SK-N-SH (cell line): Measurements from ENCODE around the gene ZNF736. TPM values are rescaled to one million over a fixed set of nuclear protein-coding genes. Genes with fewer than 3 reads are reported as not detected.
A peak's percentile ranks its signal among the peaks of the same experiment; 100 is the strongest.
"Not testable (repeated sequence)": the region's sequence is repeated elsewhere in the genome, so short reads cannot be mapped to it uniquely, and the experiment has no call there.

Source experiments
- CTCF ChIA-PET: fragments of 300-600, 350-600 bp; formaldehyde crosslinking; extraction: SDS; loops from one replicate; lab custom pipeline; 2021; lab: Yijun Ruan, JAX
- POLR2A ChIA-PET: fragments of 350-600 bp; sonication (Branson Sonifier 250); formaldehyde crosslinking; extraction: SDS; loops from one replicate; lab custom pipeline; 2020; ENCODE audit warnings: antibody characterized with exemption, inconsistent platforms; lab: Yijun Ruan, JAX
- DNase-seq: peaks from one replicate; pipeline ENCODE4 v3.0.0; 2012
- H2AFZ ChIP-seq: fragments of 200-600 bp; sonication (generic); 2 replicates; pipeline ENCODE4 v1.8.1; 2016; ENCODE audit warnings: antibody characterized with exemption, mild to moderate bottlenecking, low read depth
- H3F3A ChIP-seq: fragments of 200-600 bp; sonication (generic); replicated peaks from 2 replicates; pipeline ENCODE3; 2016; ENCODE audit warnings: antibody characterized with exemption, mild to moderate bottlenecking; ENCODE audit not compliant: insufficient read depth
- H3K27ac ChIP-seq, 2 experiments: fragments of 200-500 bp in 1 of 2; fragments of 200-600 bp in 1 of 2; sonication (Bioruptor generic) in 1 of 2; sonication (generic), shearing (Covaris generic) in 1 of 2; 2 replicates each; pipeline versions ENCODE4 v1.5.1 to v1.6.1; 2014 to 2016; ENCODE audit warnings: low read depth in 2 of 2, inconsistent platforms in 1 of 2, low read length in 1 of 2, mild to moderate bottlenecking in 1 of 2, mixed read lengths in 1 of 2
- H3K27me3 ChIP-seq: fragments of 200-600 bp; sonication (generic), shearing (Covaris generic); 2 replicates; pipeline ENCODE4 v1.6.1; 2016; ENCODE audit warnings: mixed run types; ENCODE audit not compliant: insufficient read depth
- H3K36me3 ChIP-seq, 2 experiments: fragments of 200-500 bp in 1 of 2; fragments of 200-600 bp in 1 of 2; sonication (Bioruptor generic) in 1 of 2; sonication (generic) in 1 of 2; replicated peaks in 1 of 2; 2 replicates each; pipeline versions ENCODE3 to v1.5.1; 2014 to 2016; ENCODE audit warnings: low read length in 1 of 2, mild to moderate bottlenecking in 1 of 2; ENCODE audit not compliant: insufficient read depth in 2 of 2, control insufficient read depth in 1 of 2
- H3K4me1 ChIP-seq, 2 experiments: fragments of 200-500 bp in 1 of 2; fragments of 200-600 bp in 1 of 2; sonication (Bioruptor generic) in 1 of 2; sonication (generic), shearing (Covaris generic) in 1 of 2; 2 replicates each; pipeline versions ENCODE4 v1.5.1 to v1.6.1; 2014 to 2016; ENCODE audit warnings: low read depth in 1 of 2, low read length in 1 of 2, mixed run types in 1 of 2; ENCODE audit not compliant: insufficient read depth in 2 of 2, control insufficient read depth in 1 of 2
- H3K4me2 ChIP-seq: fragments of 200-600 bp; sonication (generic), shearing (Covaris generic); 2 replicates; pipeline ENCODE4 v1.6.1; 2017; ENCODE audit warnings: mixed run types
- H3K4me3 ChIP-seq, 2 experiments: fragments of 200-500 bp in 1 of 2; fragments of 200-600 bp in 1 of 2; sonication (Bioruptor generic) in 1 of 2; sonication (generic), shearing (Covaris generic) in 1 of 2; 2 replicates each; pipeline versions ENCODE4 v1.5.1 to v1.8.1; 2014 to 2016; ENCODE audit warnings: low read depth in 2 of 2, inconsistent platforms in 1 of 2, low read length in 1 of 2, mild to moderate bottlenecking in 1 of 2, mixed read lengths in 1 of 2, moderate library complexity in 1 of 2
- H3K79me2 ChIP-seq: fragments of 200-600 bp; sonication (generic); 2 replicates; pipeline ENCODE4 v1.8.1; 2017; ENCODE audit warnings: mild to moderate bottlenecking; ENCODE audit not compliant: insufficient read depth
- H3K9ac ChIP-seq: fragments of 200-600 bp; sonication (generic); 2 replicates; pipeline ENCODE4 v1.6.1; 2017; ENCODE audit warnings: mixed run types
- H3K9me2 ChIP-seq: fragments of 200-600 bp; sonication (generic); 2 replicates; pipeline ENCODE4 v1.6.1; 2017; ENCODE audit warnings: mixed run types
- H3K9me3 ChIP-seq: fragments of 200-600 bp; sonication (generic); 2 replicates; pipeline ENCODE4 v1.6.1; 2017; ENCODE audit warnings: mixed run types, mild to moderate bottlenecking, moderate library complexity
- H4K20me1 ChIP-seq: fragments of 200-600 bp; sonication (generic); 2 replicates; pipeline ENCODE4 v1.6.1; 2017; ENCODE audit warnings: mild to moderate bottlenecking, mixed run types; ENCODE audit not compliant: insufficient read depth
- CHD2 ChIP-seq: fragments of 150-350 bp; IDR thresholded peaks from 2 replicates; pipeline ENCODE4 v1.6.1; 2018; ENCODE audit warnings: low read length; ENCODE audit not compliant: partially characterized antibody
- FOXM1 ChIP-seq: IDR thresholded peaks from 2 replicates; pipeline ENCODE4 v1.4.0; 2012; ENCODE audit warnings: low read depth, mild to moderate bottlenecking
- MEF2A ChIP-seq: IDR thresholded peaks from 2 replicates; pipeline ENCODE4 v1.4.0; 2012; ENCODE audit warnings: low read depth, borderline replicate concordance
- MXI1 ChIP-seq: IDR thresholded peaks from 2 replicates; pipeline ENCODE4 v1.6.1; 2012; ENCODE audit warnings: mild to moderate bottlenecking, low read depth, low read length, improper control_type of control experiment
- PBX3 ChIP-seq: IDR thresholded peaks from 2 replicates; pipeline ENCODE4; 2012
- RAD21 ChIP-seq: IDR thresholded peaks from 2 replicates; pipeline ENCODE4 v1.6.1; 2012; ENCODE audit warnings: mild to moderate bottlenecking, low read length
- REST ChIP-seq: IDR thresholded peaks from 2 replicates; pipeline ENCODE4 v1.6.1; 2012; ENCODE audit warnings: mild to moderate bottlenecking, low read depth, low read length, moderate library complexity
- TAF1 ChIP-seq: IDR thresholded peaks from 2 replicates; pipeline ENCODE4 v1.6.1; 2012; ENCODE audit warnings: low read depth, mild to moderate bottlenecking, low read length, moderate library complexity, borderline replicate concordance
- TCF12 ChIP-seq: IDR thresholded peaks from 2 replicates; pipeline ENCODE4 v1.4.0; 2012
- WGBS: methylation state at CpG from one replicate; pipeline ENCODE4 v1.1.6; 2017; ENCODE audit warnings: low lambda C conversion rate; 5-methylcytosine and 5-hydroxymethylcytosine counted together
- polyA plus RNA-seq, 3 experiments: library from polyadenylated mRNA; depleted of rRNA; stranded (reverse); fragments of >200 nt; gene quantifications; 2 replicates each; pipeline ENCODE4 v1.2.3, GENCODE V29; 2012
- TF ChIP-seq, protein P1 (sequence below): fragments of 150-350 bp; IDR thresholded peaks from 2 replicates; pipeline ENCODE4 v1.6.1; 2016; ENCODE audit warnings: mild to moderate bottlenecking, low read depth, low read length

The ZNF736 gene
- polyA plus RNA-seq, 1 of the 3 experiments (the other 2 are of a cell fraction) = 4.0 TPM

GRCh38 chr7:64314566-64314965 is 805 bp downstream of the ZNF736 start:
- Histone ChIP-seq H3K9ac (peak overlapping the region; percentile 91), H2AFZ (peak overlapping the region; percentile 86), H3K27ac (peak overlapping the region in 1 of 2 experiments; percentile 63; a peak in 3 of 4 replicates), H3K4me1 (peaks cover 0 to 24% of the 10 kb centered on the region in 2 experiments; a peak in 2 of 4 replicates), H3K9me3 (peaks cover 12% of the 10 kb centered on the region), H3K36me3 (peaks cover 13 to 17% of the 10 kb centered on the region in 2 experiments), H3K4me2 (peak overlapping the region; percentile 85), H3K9me2 (no peaks in the 10 kb centered on the region; the same call in 1 of the 2 replicates), H3F3A (peaks cover 1% of the 10 kb centered on the region), H3K27me3 (no peaks in the 10 kb centered on the region), H4K20me1 (no peaks in the 10 kb centered on the region), H3K4me3 (peak overlapping the region; percentile 80 to 89), H3K79me2 (peaks cover 54% of the 10 kb centered on the region)
- ChIA-PET CTCF (interaction anchor here (1.4 kb wide), 1 partner anchor 8 kb away, joined by 3 read pairs; no protein-coding TSS in a partner anchor), POLR2A (interaction anchor here (1.4 kb wide), 1 partner anchor 248 kb away, joined by 9 read pairs; the partner anchor contains the start of gene ZNF680)
- 1% methylated on average over 10 of the region's 10 CpGs for WGBS
- no peak for DNase-seq
- no peak for TF ChIP-seq REST
- TF ChIP-seq MXI1 = no peak
- no peak for TF ChIP-seq TAF1
- TF ChIP-seq, protein P1, sequence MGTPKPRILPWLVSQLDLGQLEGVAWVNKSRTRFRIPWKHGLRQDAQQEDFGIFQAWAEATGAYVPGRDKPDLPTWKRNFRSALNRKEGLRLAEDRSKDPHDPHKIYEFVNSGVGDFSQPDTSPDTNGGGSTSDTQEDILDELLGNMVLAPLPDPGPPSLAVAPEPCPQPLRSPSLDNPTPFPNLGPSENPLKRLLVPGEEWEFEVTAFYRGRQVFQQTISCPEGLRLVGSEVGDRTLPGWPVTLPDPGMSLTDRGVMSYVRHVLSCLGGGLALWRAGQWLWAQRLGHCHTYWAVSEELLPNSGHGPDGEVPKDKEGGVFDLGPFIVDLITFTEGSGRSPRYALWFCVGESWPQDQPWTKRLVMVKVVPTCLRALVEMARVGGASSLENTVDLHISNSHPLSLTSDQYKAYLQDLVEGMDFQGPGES = no peak
- no peak for TF ChIP-seq PBX3
- TF ChIP-seq MEF2A = no peak
- no peak for TF ChIP-seq FOXM1
- no peak for TF ChIP-seq CHD2
- TF ChIP-seq TCF12 = no peak
- TF ChIP-seq RAD21 = no peak

- H3K4me3 ChIP-seq, H3K4me2 ChIP-seq, H3K27me3 ChIP-seq, POLR2A ChIA-PET, H3K9me2 ChIP-seq, H3K9ac ChIP-seq, H3F3A ChIP-seq, DNase-seq, H2AFZ ChIP-seq, H4K20me1 ChIP-seq: not testable (repeated sequence)
- Histone ChIP-seq H3K4me1 (peaks cover 0 to 24% of the 10 kb centered on the region in 2 experiments; a peak in 2 of 4 replicates), H3K36me3 (peaks cover 25 to 29% of the 10 kb centered on the region in 2 experiments), H3K79me2 (peaks cover 70% of the 10 kb centered on the region), H3K27ac (0 out of 4 replicates have a peak overlapping the region, but pooled peaks of 1 of the 2 experiments have one; percentile 7), H3K9me3 (peaks cover 17% of the 10 kb centered on the region)
- 38% methylated on average over 1 of the region's 1 CpG for WGBS
- CTCF ChIA-PET = interaction anchor here (0.6 to 1.6 kb wide), 5 partner anchors 8 to 310 kb away, joined by 3 to 6 read pairs (median 3); no protein-coding TSS in a partner anchor
Measured at GRCh38 chr7:64316031-64316742, 2.4 kb downstream of the ZNF736 start.
